Trophoblast cell (in vitro differentiated cells and primary cell): ENCODE results near the gene CSRP1.
A peak's percentile ranks its signal among the peaks of the same experiment; 100 is the strongest.

Experiments used
- DNase-seq, 2 donors: peaks; one replicate each; pipeline ENCODE4 v3.0.0-alpha.2; 2016
- H2AFZ ChIP-seq: 2 replicates; pipeline ENCODE4 v1.6.1; 2013; ENCODE audit warnings: low read length, moderate library complexity, mild to moderate bottlenecking; ENCODE audit not compliant: insufficient read depth, poor library complexity
- H2AK5ac ChIP-seq: 2 replicates; pipeline ENCODE4 v1.6.1; 2013; ENCODE audit warnings: mild to moderate bottlenecking, low read length
- H2BK120ac ChIP-seq: 2 replicates; pipeline ENCODE4 v1.6.1; 2013; ENCODE audit warnings: low read length, mild to moderate bottlenecking, moderate library complexity; ENCODE audit not compliant: insufficient read depth, poor library complexity
- H2BK12ac ChIP-seq: 2 replicates; pipeline ENCODE4 v1.6.1; 2013; ENCODE audit warnings: mild to moderate bottlenecking, low read length, moderate library complexity
- H2BK5ac ChIP-seq: 2 replicates; pipeline ENCODE4 v1.6.1; 2013; ENCODE audit warnings: low read length, low read depth, moderate library complexity, mild to moderate bottlenecking; ENCODE audit not compliant: poor library complexity
- H3K14ac ChIP-seq: 2 replicates; pipeline ENCODE4 v1.6.1; 2013; ENCODE audit warnings: mild to moderate bottlenecking, low read length
- H3K18ac ChIP-seq: 2 replicates; pipeline ENCODE4 v1.6.1; 2013; ENCODE audit warnings: mild to moderate bottlenecking, low read length
- H3K23ac ChIP-seq: 2 replicates; pipeline ENCODE4 v1.6.1; 2013; ENCODE audit warnings: low read length
- H3K27ac ChIP-seq: 2 replicates; pipeline ENCODE4 v1.5.1; 2013; ENCODE audit warnings: low read depth, mild to moderate bottlenecking, inconsistent platforms, low read length, moderate library complexity
- H3K27me3 ChIP-seq: 2 replicates; pipeline ENCODE4 v1.6.1; 2013; ENCODE audit warnings: inconsistent platforms, mild to moderate bottlenecking, low read length, moderate library complexity; ENCODE audit not compliant: insufficient read depth
- H3K36me3 ChIP-seq, 2 experiments: 1 replicate in 1 of 2; 2 replicates in 1 of 2; pipeline ENCODE4 v1.6.1; 2013; ENCODE audit warnings: low read length in 2 of 2, mild to moderate bottlenecking in 2 of 2, moderate library complexity in 1 of 2; ENCODE audit not compliant: insufficient read depth in 2 of 2, control insufficient read depth in 1 of 2
- H3K4ac ChIP-seq: 2 replicates; pipeline ENCODE4 v1.6.1; 2013; ENCODE audit warnings: low read depth, mild to moderate bottlenecking, low read length, moderate library complexity
- H3K4me1 ChIP-seq, 2 experiments: 1 replicate in 1 of 2; 2 replicates in 1 of 2; pipeline ENCODE4 v1.6.1; 2013; ENCODE audit warnings: low read length in 2 of 2, mild to moderate bottlenecking in 2 of 2, moderate library complexity in 1 of 2; ENCODE audit not compliant: insufficient read depth in 2 of 2, control insufficient read depth in 1 of 2
- H3K4me2 ChIP-seq: 2 replicates; pipeline ENCODE4 v1.6.1; 2013; ENCODE audit warnings: inconsistent platforms, mild to moderate bottlenecking, low read length, moderate library complexity
- H3K4me3 ChIP-seq: 2 replicates; pipeline ENCODE4 v1.5.1; 2013; ENCODE audit warnings: mild to moderate bottlenecking, low read depth, low read length, inconsistent platforms
- H3K79me1 ChIP-seq: one replicate; pipeline ENCODE4 v1.6.1; 2013; ENCODE audit warnings: low read length
- H3K79me2 ChIP-seq: 2 replicates; pipeline ENCODE4 v1.6.1; 2013; ENCODE audit warnings: low read length, mild to moderate bottlenecking; ENCODE audit not compliant: control insufficient read depth, insufficient read depth, poor library complexity
- H3K9ac ChIP-seq: 2 replicates; pipeline ENCODE4 v1.6.1; 2013; ENCODE audit warnings: mild to moderate bottlenecking, low read length
- H3K9me3 ChIP-seq: 2 replicates; pipeline ENCODE4 v1.6.1; 2013; ENCODE audit warnings: low read depth, mild to moderate bottlenecking, control low read depth, inconsistent platforms, low read length; ENCODE audit not compliant: insufficient read depth
- H4K12ac ChIP-seq: 2 replicates; pipeline ENCODE4 v1.6.1; 2013; ENCODE audit warnings: low read depth, mild to moderate bottlenecking, low read length, moderate library complexity
- H4K8ac ChIP-seq: 2 replicates; pipeline ENCODE4 v1.6.1; 2013; ENCODE audit warnings: low read depth, mild to moderate bottlenecking, low read length, moderate library complexity
- H4K91ac ChIP-seq: one replicate; pipeline ENCODE4 v1.6.1; 2013; ENCODE audit warnings: low read depth, mild to moderate bottlenecking, low read length, moderate library complexity
- WGBS: extraction: QIAGEN DNeasy Blood & Tissue Kit; methylation state at CpG from one replicate; pipeline ENCODE4 v1.1.7; 2013; ENCODE audit warnings: missing lambda C conversion rate; ENCODE audit not compliant: insufficient read length, insufficient coverage; ENCODE audit errors: extremely low coverage; 5-methylcytosine and 5-hydroxymethylcytosine counted together

CSRP1 gene

DNA sequence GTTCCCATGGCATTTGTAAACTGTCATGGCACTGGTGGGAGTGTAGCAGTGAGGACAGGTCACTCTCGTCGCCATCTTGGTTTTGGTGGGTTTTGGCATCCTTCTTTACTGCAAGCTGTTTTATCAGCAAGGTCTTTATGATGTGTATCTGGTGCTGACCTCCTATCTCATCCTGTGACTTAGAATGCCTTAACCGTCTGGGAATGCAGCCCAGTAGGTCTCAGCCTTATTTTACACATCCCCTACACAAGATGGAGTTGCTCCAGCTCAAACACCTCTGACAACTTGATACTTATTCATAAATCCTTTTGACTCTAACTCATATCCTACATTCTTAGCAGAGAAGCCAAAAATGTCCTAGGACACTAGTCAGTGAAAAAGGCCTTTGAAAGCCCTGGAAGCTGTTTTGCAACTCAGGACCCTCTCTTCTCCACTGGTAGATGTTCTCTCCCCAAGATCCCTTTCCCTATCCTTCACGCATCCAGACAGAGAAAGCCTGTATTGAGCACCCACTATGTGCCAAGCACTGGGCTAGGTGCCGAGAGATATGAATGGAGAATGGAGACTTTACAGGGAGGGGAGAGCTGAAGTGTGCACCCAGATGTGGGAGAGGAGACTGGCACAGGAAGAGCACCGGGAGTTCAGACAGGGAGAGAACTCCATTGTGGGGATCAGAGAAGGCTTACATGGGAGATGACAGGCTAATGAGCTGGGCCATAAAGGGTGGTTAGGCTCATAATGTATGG, 6.7 kb upstream of the CSRP1 start:
- Histone ChIP-seq H3K79me2 (peaks cover 15% of the 10 kb centered on the region), H4K12ac (peak overlapping the region; percentile 83), H3K9me3 (no peaks in the 10 kb centered on the region), H3K4me1 (peaks cover 49 to 59% of the 10 kb centered on the region in 2 experiments), H4K91ac (peak overlapping the region; percentile 100), H2AK5ac (peak overlapping the region; percentile 100), H3K4me3 (no peak overlapping the region), H3K27me3 (no peaks in the 10 kb centered on the region), H2BK5ac (peak overlapping the region; percentile 99), H3K14ac (peak overlapping the region; percentile 99), H3K18ac (peak overlapping the region; percentile 98), H3K79me1 (peaks cover 63% of the 10 kb centered on the region), H2AFZ (peak overlapping the region; percentile 56), H3K36me3 (no peaks in the 10 kb centered on the region), H3K23ac (no peak overlapping the region), H3K27ac (peak overlapping the region; percentile 97), H2BK12ac (peak overlapping the region; percentile 100), H3K4me2 (no peak overlapping the region), H4K8ac (peak overlapping the region; percentile 95), H2BK120ac (peak overlapping the region; percentile 100), H3K9ac (no peak overlapping the region), H3K4ac (peak overlapping the region; percentile 89)
- WGBS = no CpG with 5 or more reads among the region's 6 CpGs
- DNase-seq = peak in 1 of 2 donors; percentile 63

GRCh38 chr1:201511941-201512539, 5.1 kb upstream of the CSRP1 start:
- no peaks in the 10 kb centered on the region for H3K36me3 ChIP-seq
- peak overlapping the region; percentile 97 for H2BK5ac ChIP-seq
- no CpG with 5 or more reads among the region's 6 CpGs for WGBS
- no peaks in the 10 kb centered on the region for H3K9me3 ChIP-seq
- H2BK12ac ChIP-seq = peak overlapping the region; percentile 81
- peak overlapping the region; percentile 97 for H3K18ac ChIP-seq
- H3K79me2 ChIP-seq = peaks cover 14% of the 10 kb centered on the region
- peak in 1 of 2 donors; percentile 60 for DNase-seq
- no peak overlapping the region for H3K4me3 ChIP-seq
- peak overlapping the region; percentile 97 for H2BK120ac ChIP-seq
- H4K91ac ChIP-seq = peak overlapping the region; percentile 99
- no peaks in the 10 kb centered on the region for H3K27me3 ChIP-seq
- H2AFZ ChIP-seq = no peak overlapping the region
- peaks cover 62% of the 10 kb centered on the region for H3K79me1 ChIP-seq
- H3K14ac ChIP-seq = peak overlapping the region; percentile 97
- peak overlapping the region; percentile 88 for H4K8ac ChIP-seq
- H3K27ac ChIP-seq = peak overlapping the region; percentile 97
- no peak overlapping the region for H3K23ac ChIP-seq
- H2AK5ac ChIP-seq = peak overlapping the region; percentile 72
- peaks cover 50 to 64% of the 10 kb centered on the region in 2 experiments for H3K4me1 ChIP-seq
- no peak overlapping the region for H3K9ac ChIP-seq
- H3K4me2 ChIP-seq = peak overlapping the region; percentile 1
- H4K12ac ChIP-seq = peak overlapping the region; percentile 74
- peak overlapping the region; percentile 85 for H3K4ac ChIP-seq

DNA sequence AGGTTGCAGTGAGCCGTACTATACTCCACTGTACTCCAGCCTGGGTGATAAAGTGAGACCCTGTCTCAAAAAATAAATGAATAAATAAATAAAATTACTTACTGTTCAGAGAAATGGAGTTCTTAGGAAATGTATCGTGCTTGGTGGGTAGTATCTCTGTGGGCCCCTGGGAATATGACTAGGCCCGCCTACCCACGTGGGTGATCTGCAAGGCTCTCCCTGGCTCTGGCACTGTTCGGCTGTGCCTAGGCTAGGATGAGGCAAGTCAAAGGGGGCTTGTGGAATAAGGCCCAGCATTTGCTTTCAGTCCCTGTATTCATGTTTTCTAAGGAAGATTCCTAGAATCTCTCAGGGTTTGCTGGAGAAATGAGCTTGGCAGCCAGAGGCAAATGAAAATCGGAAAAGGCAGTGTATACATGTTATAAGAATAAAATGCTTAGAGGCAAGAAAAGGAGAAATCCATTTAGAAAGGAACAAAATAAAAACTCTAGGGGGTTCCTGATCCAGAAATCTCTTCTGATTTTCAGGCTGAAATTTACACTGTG, 4.5 kb upstream of the CSRP1 start:
- Histone ChIP-seq H2AFZ (no peak overlapping the region), H3K4me2 (peak overlapping the region; percentile 28), H3K9ac (peak overlapping the region; percentile 73), H4K8ac (peak overlapping the region; percentile 91), H3K27me3 (no peaks in the 10 kb centered on the region), H3K4ac (peak overlapping the region; percentile 93), H3K9me3 (no peaks in the 10 kb centered on the region), H3K18ac (peak overlapping the region; percentile 94), H3K27ac (peak overlapping the region; percentile 97), H3K4me1 (peaks cover 54 to 68% of the 10 kb centered on the region in 2 experiments), H3K14ac (peak overlapping the region; percentile 93), H3K79me2 (peaks cover 19% of the 10 kb centered on the region), H2AK5ac (peak overlapping the region; percentile 94), H3K36me3 (no peaks in the 10 kb centered on the region), H2BK12ac (peak overlapping the region; percentile 98), H3K4me3 (no peak overlapping the region), H4K91ac (peak overlapping the region; percentile 99), H2BK120ac (peak overlapping the region; percentile 97), H3K23ac (no peak overlapping the region), H4K12ac (no peak overlapping the region), H2BK5ac (peak overlapping the region; percentile 97), H3K79me1 (peaks cover 65% of the 10 kb centered on the region)
- DNase-seq = no peak
- WGBS = no CpG with 5 or more reads among the region's 6 CpGs

GRCh38 chr1:201510734-201511133, 3.8 kb upstream of the CSRP1 start:
- no peak for DNase-seq
- Histone ChIP-seq H2AK5ac (peak overlapping the region; percentile 59), H2BK12ac (peak overlapping the region; percentile 82), H2BK5ac (peak overlapping the region; percentile 42), H4K91ac (peak overlapping the region; percentile 98), H3K4me3 (no peak overlapping the region), H4K12ac (no peak overlapping the region), H3K79me1 (peaks cover 66% of the 10 kb centered on the region), H4K8ac (no peak overlapping the region), H3K27ac (peak overlapping the region; percentile 97), H3K27me3 (no peaks in the 10 kb centered on the region), H3K36me3 (no peaks in the 10 kb centered on the region), H2BK120ac (peak overlapping the region; percentile 79), H3K4me2 (no peak overlapping the region), H3K14ac (peak overlapping the region; percentile 54), H3K4me1 (peaks cover 54 to 63% of the 10 kb centered on the region in 2 experiments), H3K9ac (no peak overlapping the region), H3K4ac (peak overlapping the region; percentile 21), H3K23ac (no peak overlapping the region), H3K79me2 (peaks cover 23% of the 10 kb centered on the region), H3K9me3 (no peaks in the 10 kb centered on the region), H3K18ac (no peak overlapping the region), H2AFZ (no peak overlapping the region)
- no CpG with 5 or more reads among the region's 1 CpG for WGBS
